Measurements from ENCODE around the gene HNRNPA0. TPM values are rescaled to one million over a fixed set of nuclear protein-coding genes. Genes with fewer than 3 reads are reported as not detected.

Gene HNRNPA0
- total and polyA plus RNA-seq, 9 of the 15 experiments (the other 6 are each of a cell fraction or from before 2014, with no cell fraction given) = 5.0 to 33.3 (median 10.7) TPM

DNA sequence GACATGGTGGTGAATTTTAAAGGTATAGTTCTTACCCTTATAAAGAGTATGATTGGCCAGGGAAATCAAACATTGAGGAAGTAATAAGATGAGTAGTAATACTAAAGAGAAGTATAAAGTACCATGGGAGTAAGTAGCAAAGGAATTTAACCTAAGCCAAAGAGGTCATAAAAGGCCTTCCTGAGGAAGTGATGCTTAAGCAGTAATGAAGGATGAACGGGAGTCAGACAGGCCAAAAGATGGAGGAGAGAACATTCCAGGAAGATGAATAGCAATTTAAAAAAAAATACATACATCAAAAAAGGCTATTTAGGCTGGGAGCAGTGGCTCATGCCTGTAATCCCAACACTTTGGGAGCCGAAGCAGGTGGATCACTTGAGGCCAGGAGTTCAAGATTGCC lies 47.3 kb downstream of the HNRNPA0 start:
- Histone ChIP-seq H3K9me1 (ENCODE audit: control insufficient read depth, insufficient read depth, low read length) (no peaks in the 10 kb centered on the region), H3K4me2 (ENCODE audit: insufficient read depth, low read length) (no peak overlapping the region), H3K27me3 (ENCODE audit: control insufficient read depth in 2 of 2, insufficient read depth in 2 of 2, low read length in 2 of 2) (peaks cover 0 to 5% of the 10 kb centered on the region in 2 experiments; a peak in 3 of 5 replicates), H3K27ac (ENCODE audit: extremely low read depth, low read depth, low read length) (no peak overlapping the region), H3K4me1 (replicated peaks in 1 of 2; ENCODE audit: control insufficient read depth in 2 of 2, insufficient read depth in 2 of 2, low read length in 2 of 2) (no peaks in the 10 kb centered on the region), H3K4me3 (no peak overlapping the region), H3K9ac (ENCODE audit: insufficient read depth in 1 of 2, low read depth in 2 of 2, low read length in 2 of 2) (no peak overlapping the region), H4K20me1 (replicated peaks; ENCODE audit: control insufficient read depth, insufficient read depth, low read length) (no peaks in the 10 kb centered on the region), H3K36me3 (ENCODE audit: control insufficient read depth, insufficient read depth, low read length) (no peaks in the 10 kb centered on the region), H3K79me2 (ENCODE audit: control insufficient read depth, insufficient read depth, low read length) (no peaks in the 10 kb centered on the region), H2AFZ (ENCODE audit: low read depth, low read length) (no peak overlapping the region), H3K9me3 (replicated peaks; ENCODE audit: control insufficient read depth, insufficient read depth, low read depth, low read length) (no peaks in the 10 kb centered on the region)
- intact Hi-C loops (cut with micrococcal nuclease) = no loop called here
- TF ChIP-seq DIDO1 (tag; IDR thresholded peaks at IDR 0.05; ENCODE audit: low read depth) (no peak), ZNF23 (CRISPR knock-in tag; IDR thresholded peaks at IDR 0.05) (no peak), POLR2H (tag; IDR thresholded peaks at IDR 0.05; ENCODE audit: low read depth) (no peak)
- ATAC-seq (no peak), FAIRE-seq (no peak), DNase-seq (ENCODE audit: extremely low read depth in 1 of 4, low spot score in 3 of 4) (no peak)
- WGBS (ENCODE audit: insufficient coverage, low coverage, missing lambda C conversion rate) = 4% methylated on average over 2 of the region's 2 CpGs
- in situ Hi-C loops (cut with MboI) = no loop called here
- ChIA-PET POLR2A (interaction anchor here (0.7 kb wide), 1 partner anchor 88 kb away, joined by 3 read pairs; no protein-coding TSS in a partner anchor), CTCF (ENCODE audit: low intra/inter-chr PET ratio) (no interaction called here)
- no TSS peak for BruUV-seq (replicated peaks)

DNA sequence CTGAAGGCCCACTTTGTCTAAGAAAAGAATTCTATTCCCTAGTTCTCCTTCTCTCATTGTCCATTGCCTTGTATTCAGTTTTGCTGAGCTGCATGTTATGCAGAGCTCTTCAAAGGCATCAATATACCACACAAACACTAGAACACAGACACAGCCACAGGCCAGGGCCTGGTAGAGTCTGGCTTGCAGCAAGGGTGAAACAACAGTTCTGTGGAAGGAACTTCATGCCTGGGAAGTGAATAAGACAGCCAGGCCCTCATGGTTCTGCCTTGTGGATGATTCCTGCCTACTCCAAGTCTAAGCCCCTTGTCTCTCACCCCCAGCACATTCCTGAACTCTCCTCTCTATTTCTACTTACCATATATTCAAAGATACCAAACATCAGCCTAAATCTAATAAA lies 49.1 kb downstream of the HNRNPA0 start:
- Histone ChIP-seq H3K9me3 (replicated peaks; ENCODE audit: control insufficient read depth, insufficient read depth, low read depth, low read length) (no peaks in the 10 kb centered on the region), H3K4me1 (replicated peaks in 1 of 2; ENCODE audit: control insufficient read depth in 2 of 2, insufficient read depth in 2 of 2, low read length in 2 of 2) (no peaks in the 10 kb centered on the region), H3K4me2 (ENCODE audit: insufficient read depth, low read length) (no peak overlapping the region), H3K4me3 (no peak overlapping the region), H2AFZ (ENCODE audit: low read depth, low read length) (no peak overlapping the region), H3K36me3 (ENCODE audit: control insufficient read depth, insufficient read depth, low read length) (no peaks in the 10 kb centered on the region), H3K27ac (ENCODE audit: extremely low read depth, low read depth, low read length) (no peak overlapping the region), H4K20me1 (replicated peaks; ENCODE audit: control insufficient read depth, insufficient read depth, low read length) (no peaks in the 10 kb centered on the region), H3K9ac (ENCODE audit: insufficient read depth in 1 of 2, low read depth in 2 of 2, low read length in 2 of 2) (no peak overlapping the region), H3K27me3 (ENCODE audit: control insufficient read depth in 2 of 2, insufficient read depth in 2 of 2, low read length in 2 of 2) (peaks cover 0 to 9% of the 10 kb centered on the region in 2 experiments; a peak in 3 of 5 replicates), H3K9me1 (ENCODE audit: control insufficient read depth, insufficient read depth, low read length) (no peaks in the 10 kb centered on the region), H3K79me2 (ENCODE audit: control insufficient read depth, insufficient read depth, low read length) (no peaks in the 10 kb centered on the region)
- BruUV-seq (replicated peaks) = no TSS peak
- POLR2A ChIA-PET = no interaction called here
- intact Hi-C loops (cut with micrococcal nuclease) = no loop called here
- DNase-seq (ENCODE audit: extremely low read depth in 1 of 4, low spot score in 3 of 4) (no peak), FAIRE-seq (no peak), ATAC-seq (no peak)
- CTCF ChIA-PET (ENCODE audit: low intra/inter-chr PET ratio) = no interaction called here
- in situ Hi-C loops (cut with MboI) = no loop called here
- TF ChIP-seq HMGN3 (IDR thresholded peaks at IDR 0.05; ENCODE audit: borderline replicate concordance, extremely low read depth, insufficient read length, low read depth, low read length) (no peak), MECOM (CRISPR knock-in tag; IDR thresholded peaks at IDR 0.05) (no peak), PRMT5 (CRISPR knock-in tag; IDR thresholded peaks at IDR 0.05) (no peak), CAMTA2 (CRISPR knock-in tag; conservative IDR thresholded peaks at IDR 0.05) (no peak), HDAC6 (IDR thresholded peaks at IDR 0.05; ENCODE audit: low read depth, low read length) (no peak), MIER1 (IDR thresholded peaks at IDR 0.05; ENCODE audit: low read depth) (no peak), PML (IDR thresholded peaks at IDR 0.05; ENCODE audit: low read length) (no peak), NR2F6 (CRISPR knock-in tag; IDR thresholded peaks at IDR 0.05) (no peak)
- TF ChIP-seq, protein P1, sequence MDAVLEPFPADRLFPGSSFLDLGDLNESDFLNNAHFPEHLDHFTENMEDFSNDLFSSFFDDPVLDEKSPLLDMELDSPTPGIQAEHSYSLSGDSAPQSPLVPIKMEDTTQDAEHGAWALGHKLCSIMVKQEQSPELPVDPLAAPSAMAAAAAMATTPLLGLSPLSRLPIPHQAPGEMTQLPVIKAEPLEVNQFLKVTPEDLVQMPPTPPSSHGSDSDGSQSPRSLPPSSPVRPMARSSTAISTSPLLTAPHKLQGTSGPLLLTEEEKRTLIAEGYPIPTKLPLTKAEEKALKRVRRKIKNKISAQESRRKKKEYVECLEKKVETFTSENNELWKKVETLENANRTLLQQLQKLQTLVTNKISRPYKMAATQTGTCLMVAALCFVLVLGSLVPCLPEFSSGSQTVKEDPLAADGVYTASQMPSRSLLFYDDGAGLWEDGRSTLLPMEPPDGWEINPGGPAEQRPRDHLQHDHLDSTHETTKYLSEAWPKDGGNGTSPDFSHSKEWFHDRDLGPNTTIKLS (IDR thresholded peaks at IDR 0.05; ENCODE audit: borderline replicate concordance, low read depth) = no peak
- TF ChIP-seq, protein P2, sequence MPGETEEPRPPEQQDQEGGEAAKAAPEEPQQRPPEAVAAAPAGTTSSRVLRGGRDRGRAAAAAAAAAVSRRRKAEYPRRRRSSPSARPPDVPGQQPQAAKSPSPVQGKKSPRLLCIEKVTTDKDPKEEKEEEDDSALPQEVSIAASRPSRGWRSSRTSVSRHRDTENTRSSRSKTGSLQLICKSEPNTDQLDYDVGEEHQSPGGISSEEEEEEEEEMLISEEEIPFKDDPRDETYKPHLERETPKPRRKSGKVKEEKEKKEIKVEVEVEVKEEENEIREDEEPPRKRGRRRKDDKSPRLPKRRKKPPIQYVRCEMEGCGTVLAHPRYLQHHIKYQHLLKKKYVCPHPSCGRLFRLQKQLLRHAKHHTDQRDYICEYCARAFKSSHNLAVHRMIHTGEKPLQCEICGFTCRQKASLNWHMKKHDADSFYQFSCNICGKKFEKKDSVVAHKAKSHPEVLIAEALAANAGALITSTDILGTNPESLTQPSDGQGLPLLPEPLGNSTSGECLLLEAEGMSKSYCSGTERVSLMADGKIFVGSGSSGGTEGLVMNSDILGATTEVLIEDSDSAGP (CRISPR knock-in tag; IDR thresholded peaks at IDR 0.05) = no peak
- TF ChIP-seq, protein P3, sequence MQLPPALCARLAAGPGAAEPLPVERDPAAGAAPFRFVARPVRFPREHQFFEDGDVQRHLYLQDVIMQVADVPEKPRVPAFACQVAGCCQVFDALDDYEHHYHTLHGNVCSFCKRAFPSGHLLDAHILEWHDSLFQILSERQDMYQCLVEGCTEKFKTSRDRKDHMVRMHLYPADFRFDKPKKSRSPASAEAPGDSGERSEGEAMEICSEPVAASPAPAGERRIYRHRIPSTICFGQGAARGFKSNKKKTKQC (CRISPR knock-in tag; IDR thresholded peaks at IDR 0.05) = no peak

Measured in K562 (cell line).